ENCODE results near the gene FGFR2. TPM values are rescaled to one million over a fixed set of nuclear protein-coding genes. Genes with fewer than 3 reads are reported as not detected.

The FGFR2 gene
- total RNA-seq: under 0.01 and 0.19 TPM in 2 replicates

DNA sequence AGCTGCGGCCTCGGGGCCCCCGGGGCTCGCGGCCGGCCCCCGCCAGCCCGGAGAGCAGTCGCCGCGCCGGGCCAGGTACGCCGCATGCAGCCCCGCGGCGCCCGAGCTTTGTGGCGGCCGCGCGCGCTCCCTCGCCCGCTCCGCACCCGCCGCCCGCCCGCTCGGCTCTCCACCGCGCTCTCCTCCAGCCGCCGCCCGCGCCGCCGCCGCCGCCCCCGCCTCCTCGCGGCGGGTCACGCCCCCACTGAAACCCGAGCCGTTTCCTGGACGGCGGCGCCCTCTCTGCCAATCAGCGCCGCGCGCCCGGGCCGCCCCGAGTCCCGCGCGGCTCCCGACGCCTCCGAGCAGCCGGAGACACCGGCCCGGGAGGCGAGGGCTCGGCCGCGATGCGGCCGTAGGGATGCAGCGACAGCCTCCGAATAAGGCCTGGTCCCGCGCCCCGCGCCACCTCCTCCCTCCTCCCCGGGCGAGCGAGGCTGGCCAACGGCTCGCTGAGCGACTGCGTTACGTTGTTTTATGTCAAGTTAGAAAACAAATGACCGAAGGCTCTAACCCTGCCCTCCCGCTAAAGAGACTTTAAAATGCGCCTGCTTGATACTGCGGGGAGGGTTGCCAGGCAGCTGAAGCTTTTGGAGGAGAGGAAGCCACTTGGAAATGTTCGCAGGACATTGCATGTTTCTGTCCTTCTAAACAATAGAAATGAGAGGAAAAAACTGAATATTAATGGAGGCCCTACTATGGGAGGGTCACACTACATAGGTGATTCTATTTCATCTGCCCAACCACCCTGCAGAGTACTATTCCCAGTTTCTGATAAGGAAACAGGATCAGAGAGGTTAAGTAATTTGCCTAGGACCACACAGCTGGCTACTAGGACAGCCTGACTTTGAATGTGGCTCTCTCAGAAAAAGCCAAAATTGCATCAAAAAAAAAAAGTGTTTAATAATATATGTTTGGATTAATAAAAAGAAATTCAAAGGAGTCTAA is at the start of gene FGFR2:
Gene FGFR2, minus strand, starts transcription at position 182 of the 987 bp plus-strand sequence. CDS start 4,627 bp downstream, outside the sequence.

